K562 (cell line): ENCODE data around the gene MEGF9.

Experiments
- BHLHE40 ChIP-seq: IDR thresholded peaks from 2 replicates; pipeline ENCODE4 v1.6.1; 2011; ENCODE audit warnings: low read length, improper control_type of control experiment
- CBFB ChIP-seq: sonication (generic); formaldehyde crosslinking; IDR thresholded peaks from 2 replicates; pipeline ENCODE4 v1.4.0; 2020; ENCODE audit warnings: mild to moderate bottlenecking, missing genetic modification reagents
- CHD2 ChIP-seq: IDR thresholded peaks from 2 replicates; pipeline ENCODE4 v1.6.1; 2011; ENCODE audit warnings: low read depth, low read length
- CTCF ChIP-seq, 3 experiments: IDR thresholded peaks in 2 of 3; conservative IDR thresholded peaks in 1 of 3; 2 replicates each; pipeline ENCODE4 v1.5.1; 2011 to 2012; ENCODE audit warnings: low read length in 3 of 3, mild to moderate bottlenecking in 3 of 3, control low read depth in 2 of 3, improper control_type of control experiment in 1 of 3, inconsistent platforms in 1 of 3, low read depth in 1 of 3, mixed read lengths in 1 of 3, moderate library complexity in 1 of 3; ENCODE audit not compliant: insufficient read depth in 2 of 3
- EHMT2 ChIP-seq: fragments of 450-650 bp; IDR thresholded peaks from 2 replicates; pipeline ENCODE4 v1.6.1; 2018; ENCODE audit warnings: antibody characterized with exemption
- ELF4 ChIP-seq: fragments of 450-650 bp; formaldehyde crosslinking; IDR thresholded peaks from 2 replicates; pipeline ENCODE4 v1.4.0; 2022; ENCODE audit warnings: missing genetic modification characterization
- HMBOX1 ChIP-seq: sonication (generic); IDR thresholded peaks from 2 replicates; pipeline ENCODE4 v1.6.1; 2016
- JUN ChIP-seq, 2 experiments: sonication (generic) in 1 of 2; formaldehyde crosslinking in 1 of 2; IDR thresholded peaks; 2 replicates each; pipeline versions ENCODE4 v1.6.1 to v1.8.0; 2012 to 2022; ENCODE audit warnings: borderline replicate concordance in 2 of 2, mild to moderate bottlenecking in 2 of 2, improper control_type of control experiment in 1 of 2, low read depth in 1 of 2, low read length in 1 of 2, missing genetic modification reagents in 1 of 2
- POLR2B ChIP-seq: fragments of 450-650 bp; IDR thresholded peaks from 2 replicates; pipeline ENCODE4 v1.6.1; 2018; ENCODE audit warnings: low read depth; ENCODE audit not compliant: partially characterized antibody
- RBM34 ChIP-seq: fragments of 200-400 bp; formaldehyde crosslinking; IDR thresholded peaks from 2 replicates; pipeline ENCODE4 v1.6.1; 2018; ENCODE audit warnings: low read length, borderline replicate concordance; ENCODE audit not compliant: insufficient read depth
- RFX5 ChIP-seq: IDR thresholded peaks from 2 replicates; pipeline ENCODE4 v1.6.1; 2011; ENCODE audit warnings: low read depth, mild to moderate bottlenecking, improper control_type of control experiment, low read length
- ZNF384 ChIP-seq: IDR thresholded peaks from 2 replicates; pipeline ENCODE4 v1.6.1; 2012; ENCODE audit warnings: low read depth, low read length, improper control_type of control experiment
- ZNF77 ChIP-seq: fragments of 250-450 bp; sonication (Bioruptor Pico); IDR thresholded peaks from 2 replicates; pipeline ENCODE4 v1.5.0; 2020

DNA sequence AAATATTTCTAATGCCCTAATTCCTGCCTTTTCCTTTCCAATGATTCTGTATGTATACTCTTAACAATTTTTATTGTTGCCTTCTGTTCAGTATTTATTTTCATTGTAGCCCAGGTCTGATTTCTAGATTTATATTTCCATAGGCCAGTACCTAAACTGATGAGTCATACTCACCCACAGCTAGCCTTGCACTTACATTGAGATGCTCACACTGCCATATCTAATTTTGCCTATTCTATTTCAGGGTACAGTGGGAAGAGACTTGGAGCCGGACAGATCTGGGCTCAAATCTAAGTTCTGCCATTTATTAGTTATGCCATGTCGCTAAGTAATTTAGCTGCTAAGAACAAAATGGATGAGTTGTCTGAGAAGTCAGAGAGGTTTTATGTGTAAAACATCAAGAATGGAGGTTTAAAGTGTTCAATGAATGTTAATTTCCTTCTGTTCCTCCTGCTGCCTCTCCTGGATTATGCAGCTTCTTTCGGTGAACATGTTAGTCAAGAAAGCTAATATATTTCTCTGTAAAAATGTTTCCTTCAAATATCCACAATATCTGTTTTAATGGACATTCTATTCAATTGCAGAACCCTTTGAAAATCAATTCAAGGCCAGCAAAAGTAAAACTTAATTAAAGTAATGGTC, 72.0 kb downstream of the MEGF9 start:
- no peak for TF ChIP-seq CHD2
- TF ChIP-seq JUN (IDR thresholded peaks at IDR 0.05; ENCODE audit: borderline replicate concordance, low read depth, low read length), result 0 out of 2 replicates have a peak, but pooled peaks have one; percentile 33
- TF ChIP-seq JUN (CRISPR knock-in tag; IDR thresholded peaks at IDR 0.05; ENCODE audit: borderline replicate concordance), result no peak
- no peak for TF ChIP-seq CTCF (IDR thresholded peaks at IDR 0.05 in 2 of 3, conservative IDR thresholded peaks at IDR 0.05 in 1 of 3; ENCODE audit: insufficient read depth in 2 of 3, low read depth in 1 of 3, low read length in 3 of 3)
- TF ChIP-seq ZNF77 (CRISPR knock-in tag), result no peak
- TF ChIP-seq RBM34, result no peak
- TF ChIP-seq EHMT2, result no peak
- TF ChIP-seq ELF4 (CRISPR knock-in tag), result no peak
- no peak for TF ChIP-seq CBFB (CRISPR knock-in tag)
- no peak for TF ChIP-seq BHLHE40
- no peak for TF ChIP-seq RFX5
- no peak for TF ChIP-seq HMBOX1
- no peak for TF ChIP-seq ZNF384
- TF ChIP-seq POLR2B, result no peak
